SU-DHL-6 (cell line): ENCODE results near the gene IL1A.

Experiments used
- EZH2phosphoT487 ChIP-seq: fragments of 200-600 bp; sonication (generic), shearing (Covaris generic); conservative IDR thresholded peaks from 2 replicates; pipeline ENCODE4 v1.6.1; 2018; ENCODE audit warnings: mild to moderate bottlenecking, antibody characterized with exemption, low read length, moderate library complexity, mixed read lengths
- TF ChIP-seq, protein P1 (sequence below): fragments of 200-600 bp; sonication (generic); IDR thresholded peaks from one replicate; pipeline ENCODE4 v1.5.1; 2017; ENCODE audit warnings: antibody characterized with exemption, mild to moderate bottlenecking, low read length, moderate library complexity; ENCODE audit not compliant: insufficient read depth, poor library complexity, severe bottlenecking

GRCh38 chr2:112762276-112762675 is 22.0 kb downstream of the IL1A start:
- TF ChIP-seq, protein P1, sequence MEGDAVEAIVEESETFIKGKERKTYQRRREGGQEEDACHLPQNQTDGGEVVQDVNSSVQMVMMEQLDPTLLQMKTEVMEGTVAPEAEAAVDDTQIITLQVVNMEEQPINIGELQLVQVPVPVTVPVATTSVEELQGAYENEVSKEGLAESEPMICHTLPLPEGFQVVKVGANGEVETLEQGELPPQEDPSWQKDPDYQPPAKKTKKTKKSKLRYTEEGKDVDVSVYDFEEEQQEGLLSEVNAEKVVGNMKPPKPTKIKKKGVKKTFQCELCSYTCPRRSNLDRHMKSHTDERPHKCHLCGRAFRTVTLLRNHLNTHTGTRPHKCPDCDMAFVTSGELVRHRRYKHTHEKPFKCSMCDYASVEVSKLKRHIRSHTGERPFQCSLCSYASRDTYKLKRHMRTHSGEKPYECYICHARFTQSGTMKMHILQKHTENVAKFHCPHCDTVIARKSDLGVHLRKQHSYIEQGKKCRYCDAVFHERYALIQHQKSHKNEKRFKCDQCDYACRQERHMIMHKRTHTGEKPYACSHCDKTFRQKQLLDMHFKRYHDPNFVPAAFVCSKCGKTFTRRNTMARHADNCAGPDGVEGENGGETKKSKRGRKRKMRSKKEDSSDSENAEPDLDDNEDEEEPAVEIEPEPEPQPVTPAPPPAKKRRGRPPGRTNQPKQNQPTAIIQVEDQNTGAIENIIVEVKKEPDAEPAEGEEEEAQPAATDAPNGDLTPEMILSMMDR = no peak
- TF ChIP-seq EZH2phosphoT487 = no peak
